Smooth muscle cell (in vitro differentiated cells): Measurements from ENCODE around the gene ADGRL3. TPM values are rescaled to one million over a fixed set of nuclear protein-coding genes. Genes with fewer than 3 reads are reported as not detected.

Experiments used
- DNase-seq: peaks from one replicate; lab custom pipeline; 2025; ENCODE audit not compliant: unreplicated experiment; lab: John Stamatoyannopoulos, UW
- H2AFZ ChIP-seq: fragments of 200-600 bp; sonication (generic); 2 replicates; pipeline ENCODE4 v1.6.0; 2016; ENCODE audit warnings: antibody characterized with exemption, low read depth, mild to moderate bottlenecking
- H3F3A ChIP-seq: fragments of 200-600 bp; sonication (generic); 2 replicates; pipeline ENCODE4 v1.6.0; 2017; ENCODE audit warnings: antibody characterized with exemption, low read depth
- H3K27ac ChIP-seq: fragments of 200-600 bp; sonication (generic); 2 replicates; pipeline ENCODE4 v1.5.1; 2016; ENCODE audit warnings: low read depth, mild to moderate bottlenecking
- H3K27me3 ChIP-seq: fragments of 200-600 bp; sonication (generic); 2 replicates; pipeline ENCODE4 v1.6.1; 2016; ENCODE audit warnings: low read depth, mild to moderate bottlenecking
- H3K36me3 ChIP-seq: fragments of 200-600 bp; sonication (generic); 2 replicates; pipeline ENCODE4 v1.5.1; 2016; ENCODE audit warnings: low read depth
- H3K4me1 ChIP-seq: fragments of 200-600 bp; sonication (generic); 2 replicates; pipeline ENCODE4 v1.5.1; 2016; ENCODE audit warnings: low read depth
- H3K4me2 ChIP-seq: fragments of 200-600 bp; sonication (generic); 2 replicates; pipeline ENCODE4 v1.6.0; 2016; ENCODE audit warnings: mild to moderate bottlenecking
- H3K4me3 ChIP-seq: fragments of 200-600 bp; sonication (generic); 2 replicates; pipeline ENCODE4 v1.5.1; 2016; ENCODE audit warnings: mild to moderate bottlenecking
- H3K79me2 ChIP-seq: fragments of 200-600 bp; sonication (generic); 2 replicates; pipeline ENCODE4 v1.6.0; 2016; ENCODE audit warnings: low read depth, mild to moderate bottlenecking
- H3K9ac ChIP-seq: fragments of 200-600 bp; sonication (generic); 2 replicates; pipeline ENCODE4 v1.6.0; 2016; ENCODE audit warnings: low read depth
- H3K9me3 ChIP-seq: fragments of 200-600 bp; sonication (generic); replicated peaks from 2 replicates; pipeline ENCODE4 v1.5.1; 2016; ENCODE audit warnings: low read depth
- H4K20me1 ChIP-seq: fragments of 200-600 bp; sonication (generic); 2 replicates; pipeline ENCODE4 v1.6.0; 2016; ENCODE audit warnings: low read depth
- CTCF ChIP-seq: fragments of 200-600 bp; sonication (generic); IDR thresholded peaks from 2 replicates; pipeline ENCODE4 v1.5.1; 2017; ENCODE audit warnings: borderline replicate concordance, mild to moderate bottlenecking, antibody characterized with exemption; ENCODE audit not compliant: insufficient read depth, poor library complexity, severe bottlenecking
- WGBS: methylation state at CpG from one replicate; pipeline ENCODE4 v1.1.7; 2016; ENCODE audit warnings: low lambda C conversion rate; 5-methylcytosine and 5-hydroxymethylcytosine counted together
- polyA plus RNA-seq: library from polyadenylated mRNA; unstranded; fragments of >200 nt; fragmentation: Nextera tagmentation; extraction: Ambion mirVana; gene quantifications from 2 replicates; pipeline ENCODE4 v1.2.1, GENCODE V29; 2016
- total RNA-seq: library from RNA; depleted of rRNA; stranded (reverse); fragments of >200 nt; gene quantifications from 2 replicates; pipeline ENCODE4 v1.2.3, GENCODE V29; 2014

ADGRL3 gene
- total and polyA plus RNA-seq, 2 experiments from 2014 or later = 2.4 to 9.5 TPM

- TF ChIP-seq CTCF = no peak
- Histone ChIP-seq H2AFZ (no peak overlapping the region), H3K27me3 (no peaks in the 10 kb centered on the region), H3K79me2 (no peaks in the 10 kb centered on the region), H3K4me3 (no peak overlapping the region), H3F3A (no peaks in the 10 kb centered on the region), H3K27ac (no peak overlapping the region), H3K36me3 (no peaks in the 10 kb centered on the region), H4K20me1 (no peaks in the 10 kb centered on the region), H3K9ac (no peak overlapping the region), H3K4me2 (no peak overlapping the region), H3K9me3 (no peaks in the 10 kb centered on the region), H3K4me1 (peaks cover 36% of the 10 kb centered on the region)
- WGBS = 100% methylated on average over 2 of the region's 2 CpGs
- no peak for DNase-seq
Measured at GRCh38 chr4:61300266-61300844, 100.2 kb downstream of the ADGRL3 start.

- H3F3A ChIP-seq = no peaks in the 10 kb centered on the region
- no peaks in the 10 kb centered on the region for H3K36me3 ChIP-seq
- no peak overlapping the region for H2AFZ ChIP-seq
- H3K4me3 ChIP-seq = no peak overlapping the region
- no peaks in the 10 kb centered on the region for H3K79me2 ChIP-seq
- no peak for TF ChIP-seq CTCF
- H3K9ac ChIP-seq = no peak overlapping the region
- WGBS = 75% methylated on average over 3 of the region's 3 CpGs
- DNase-seq = no peak
- no peaks in the 10 kb centered on the region for H4K20me1 ChIP-seq
- H3K27ac ChIP-seq = no peak overlapping the region
- no peaks in the 10 kb centered on the region for H3K27me3 ChIP-seq
- no peak overlapping the region for H3K4me2 ChIP-seq
- no peaks in the 10 kb centered on the region for H3K9me3 ChIP-seq
- H3K4me1 ChIP-seq = peaks cover 36% of the 10 kb centered on the region
Measured at GRCh38 chr4:61301271-61301670, 101.1 kb downstream of the ADGRL3 start.

GRCh38 chr4:61308033-61308432, 107.9 kb downstream of the ADGRL3 start:
- no peaks in the 10 kb centered on the region for H3K9me3 ChIP-seq
- WGBS = 92% methylated on average over 2 of the region's 2 CpGs

More at GRCh38 chr4:61308033-61308432, 107.9 kb downstream of the ADGRL3 start:
- H3K4me2 ChIP-seq = no peak overlapping the region
- H3F3A ChIP-seq = no peaks in the 10 kb centered on the region
- H3K79me2 ChIP-seq = no peaks in the 10 kb centered on the region
- no peak overlapping the region for H2AFZ ChIP-seq
- peaks cover 21% of the 10 kb centered on the region for H3K4me1 ChIP-seq
- H3K27ac ChIP-seq = no peak overlapping the region
- DNase-seq = no peak
- no peaks in the 10 kb centered on the region for H3K36me3 ChIP-seq
- no peak overlapping the region for H3K4me3 ChIP-seq
- H3K9ac ChIP-seq = no peak overlapping the region
- no peaks in the 10 kb centered on the region for H4K20me1 ChIP-seq
- TF ChIP-seq CTCF = no peak
- H3K27me3 ChIP-seq = no peaks in the 10 kb centered on the region
